DOHH2 (cell line): ENCODE results near the gene MRPL36.

Experiments used
- EZH2phosphoT487 ChIP-seq: fragments of 200-600 bp; sonication (generic); IDR thresholded peaks from 2 replicates; pipeline ENCODE4 v1.6.1; 2017; ENCODE audit warnings: borderline replicate concordance, mild to moderate bottlenecking, antibody characterized with exemption, low read length, moderate library complexity, mixed read lengths
- TF ChIP-seq, protein P1 (sequence below): fragments of 200-600 bp; sonication (generic); IDR thresholded peaks from one replicate; pipeline ENCODE4 v1.5.1; 2014; ENCODE audit warnings: antibody characterized with exemption, mild to moderate bottlenecking, low read depth, low read length; ENCODE audit not compliant: poor library complexity, severe bottlenecking

DNA sequence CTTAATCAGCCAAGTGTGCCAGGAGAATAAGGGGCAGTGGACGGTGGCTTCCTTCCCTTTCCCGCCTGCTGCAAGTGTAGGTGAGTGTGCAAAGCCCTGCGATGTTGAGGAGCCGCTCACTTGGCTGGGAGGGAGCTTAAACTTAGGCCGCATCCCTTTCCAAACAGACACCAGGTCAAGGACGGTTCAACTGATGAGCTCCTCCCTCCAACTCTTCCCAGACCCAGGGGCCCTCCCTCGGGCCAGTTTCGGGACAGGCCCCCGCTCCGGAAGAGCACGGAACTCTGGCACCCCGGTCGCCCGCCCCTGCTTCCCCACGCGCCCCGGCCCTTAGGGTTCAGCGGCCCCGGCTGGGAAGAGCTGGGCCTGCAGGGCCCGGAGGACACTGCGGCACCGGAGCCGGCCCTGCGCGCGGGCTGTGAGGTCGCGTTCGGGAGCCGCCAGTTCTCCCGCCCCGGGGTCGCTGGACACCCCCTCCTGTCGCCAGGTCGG, 481 bp downstream of the MRPL36 start:
- TF ChIP-seq, protein P1, sequence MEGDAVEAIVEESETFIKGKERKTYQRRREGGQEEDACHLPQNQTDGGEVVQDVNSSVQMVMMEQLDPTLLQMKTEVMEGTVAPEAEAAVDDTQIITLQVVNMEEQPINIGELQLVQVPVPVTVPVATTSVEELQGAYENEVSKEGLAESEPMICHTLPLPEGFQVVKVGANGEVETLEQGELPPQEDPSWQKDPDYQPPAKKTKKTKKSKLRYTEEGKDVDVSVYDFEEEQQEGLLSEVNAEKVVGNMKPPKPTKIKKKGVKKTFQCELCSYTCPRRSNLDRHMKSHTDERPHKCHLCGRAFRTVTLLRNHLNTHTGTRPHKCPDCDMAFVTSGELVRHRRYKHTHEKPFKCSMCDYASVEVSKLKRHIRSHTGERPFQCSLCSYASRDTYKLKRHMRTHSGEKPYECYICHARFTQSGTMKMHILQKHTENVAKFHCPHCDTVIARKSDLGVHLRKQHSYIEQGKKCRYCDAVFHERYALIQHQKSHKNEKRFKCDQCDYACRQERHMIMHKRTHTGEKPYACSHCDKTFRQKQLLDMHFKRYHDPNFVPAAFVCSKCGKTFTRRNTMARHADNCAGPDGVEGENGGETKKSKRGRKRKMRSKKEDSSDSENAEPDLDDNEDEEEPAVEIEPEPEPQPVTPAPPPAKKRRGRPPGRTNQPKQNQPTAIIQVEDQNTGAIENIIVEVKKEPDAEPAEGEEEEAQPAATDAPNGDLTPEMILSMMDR, result no peak
- no peak for TF ChIP-seq EZH2phosphoT487
